RCC 7860 (cell line): ENCODE results near the gene VPS52.

Experiments used
- DNase-seq: peaks from one replicate; pipeline ENCODE4 v3.0.0-alpha.2; 2015; ENCODE audit warnings: low spot score
- FAIRE-seq: peaks from 2 replicates; lab custom pipeline; 2012; peaks lifted over from hg19 to GRCh38; lab: Jason Lieb, UNC

Gene VPS52, protein sequence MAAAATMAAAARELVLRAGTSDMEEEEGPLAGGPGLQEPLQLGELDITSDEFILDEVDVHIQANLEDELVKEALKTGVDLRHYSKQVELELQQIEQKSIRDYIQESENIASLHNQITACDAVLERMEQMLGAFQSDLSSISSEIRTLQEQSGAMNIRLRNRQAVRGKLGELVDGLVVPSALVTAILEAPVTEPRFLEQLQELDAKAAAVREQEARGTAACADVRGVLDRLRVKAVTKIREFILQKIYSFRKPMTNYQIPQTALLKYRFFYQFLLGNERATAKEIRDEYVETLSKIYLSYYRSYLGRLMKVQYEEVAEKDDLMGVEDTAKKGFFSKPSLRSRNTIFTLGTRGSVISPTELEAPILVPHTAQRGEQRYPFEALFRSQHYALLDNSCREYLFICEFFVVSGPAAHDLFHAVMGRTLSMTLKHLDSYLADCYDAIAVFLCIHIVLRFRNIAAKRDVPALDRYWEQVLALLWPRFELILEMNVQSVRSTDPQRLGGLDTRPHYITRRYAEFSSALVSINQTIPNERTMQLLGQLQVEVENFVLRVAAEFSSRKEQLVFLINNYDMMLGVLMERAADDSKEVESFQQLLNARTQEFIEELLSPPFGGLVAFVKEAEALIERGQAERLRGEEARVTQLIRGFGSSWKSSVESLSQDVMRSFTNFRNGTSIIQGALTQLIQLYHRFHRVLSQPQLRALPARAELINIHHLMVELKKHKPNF

DNA sequence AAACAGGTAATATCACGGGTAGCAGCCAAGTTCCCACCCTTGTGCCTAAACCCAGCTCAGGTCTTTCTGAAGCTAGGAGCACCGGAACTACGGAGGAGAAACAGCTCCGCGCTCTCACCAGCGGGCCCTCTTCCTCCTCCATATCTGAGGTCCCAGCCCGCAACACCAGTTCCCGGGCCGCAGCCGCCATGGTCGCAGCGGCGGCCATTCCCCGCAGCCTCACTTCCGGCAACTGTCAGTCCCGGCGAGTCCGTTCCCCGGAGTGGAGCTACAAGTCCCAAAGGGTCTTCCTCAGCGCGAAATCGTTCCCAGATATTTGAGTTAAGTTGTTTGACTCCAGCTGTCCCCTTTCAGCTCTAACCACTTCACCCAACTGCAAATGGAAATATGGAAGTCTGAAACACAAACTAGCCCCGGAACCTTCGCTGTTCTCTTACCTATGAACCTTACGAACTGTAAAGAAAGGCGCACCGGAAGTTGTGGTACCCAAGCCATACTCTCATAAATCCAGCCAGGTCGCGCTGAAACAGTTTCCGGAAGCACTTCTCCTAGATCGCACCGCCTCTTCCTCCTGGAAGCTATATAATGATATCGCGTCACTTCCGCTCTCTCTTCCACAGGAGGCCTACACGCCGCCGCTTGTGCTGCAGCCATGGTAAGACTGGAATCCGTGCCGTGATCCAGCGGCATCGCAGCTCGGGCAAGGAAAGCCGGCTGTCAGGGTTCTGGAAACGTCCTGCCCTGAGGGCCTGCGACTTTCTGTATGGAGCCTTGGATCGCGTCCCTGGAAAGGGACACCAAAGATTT, at the start of gene VPS52, which contains the start of gene RPS18:
Gene VPS52, minus strand, starts transcription at position 409 of the 807 bp plus-strand sequence. Its CDS starts 201 bp downstream, at position 208.
Gene RPS18, plus strand, starts transcription at position 608 of the 807 bp plus-strand sequence. Its CDS starts 45 bp downstream, at position 653.
- FAIRE-seq: peak; percentile 80
- DNase-seq: peak; percentile 95

DNA sequence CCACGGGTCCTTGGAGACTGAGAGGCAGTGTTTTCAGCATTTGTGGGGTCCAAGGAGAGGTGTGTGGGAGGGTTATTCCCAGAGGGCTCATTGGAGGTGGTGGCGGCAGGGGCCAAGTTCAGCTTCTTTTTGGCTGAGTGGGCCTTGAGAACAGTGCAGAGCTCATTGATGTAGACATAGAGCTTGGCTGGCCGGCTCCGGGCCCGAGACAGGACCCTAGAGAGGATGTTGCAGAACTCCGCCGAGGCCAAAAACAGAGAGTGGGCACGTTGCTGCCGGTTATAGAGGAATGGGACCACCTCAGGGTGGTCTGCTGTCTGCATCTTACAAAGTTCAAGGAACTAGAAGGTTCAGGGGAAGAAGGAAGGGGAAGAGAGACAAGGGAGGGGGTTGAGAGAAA, 49.6 kb upstream of the VPS52 start:
- DNase-seq (no peak), FAIRE-seq (no peak)

DNA sequence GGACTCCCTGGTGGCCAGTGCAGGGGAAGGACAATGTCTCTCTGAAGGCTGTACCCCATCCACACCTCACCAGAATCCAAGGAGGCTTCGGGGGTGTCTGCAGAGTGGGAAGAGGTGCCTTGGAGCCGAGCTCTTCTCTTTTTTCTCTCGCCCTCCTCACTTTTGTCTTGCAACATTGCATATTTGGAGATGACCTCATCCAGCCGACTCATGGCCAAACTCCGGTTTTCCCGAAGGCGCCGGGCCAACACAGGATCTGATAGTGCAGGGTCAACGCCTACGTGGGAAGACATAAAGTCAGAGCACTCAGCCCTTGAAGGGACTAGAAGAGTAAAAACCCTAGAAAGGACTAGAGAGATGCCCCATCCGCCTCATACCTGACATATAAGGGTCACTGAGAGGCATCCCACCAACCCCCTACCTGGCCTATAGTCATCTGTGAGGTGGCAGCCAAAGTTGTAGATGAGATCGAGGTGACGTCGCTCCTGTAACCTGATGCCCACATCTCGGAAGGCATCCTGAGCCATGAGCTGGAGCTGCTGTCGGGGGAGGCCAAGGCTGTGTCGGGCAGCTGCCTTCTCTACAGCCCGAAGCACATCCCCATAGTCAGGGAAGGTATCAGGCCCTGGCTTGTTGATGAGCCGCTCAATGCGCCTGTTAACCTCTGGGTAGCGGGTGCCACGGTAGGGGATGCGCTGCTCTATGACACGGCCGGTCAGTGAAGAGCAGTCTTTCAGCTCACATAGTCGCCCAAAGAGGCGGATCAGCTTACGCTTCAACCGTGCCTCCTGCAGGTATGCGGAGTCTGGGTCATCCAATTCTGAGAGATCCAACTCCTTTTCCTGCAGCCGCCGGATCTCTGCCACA, 48.9 kb upstream of the VPS52 start:
- DNase-seq (peak; percentile 23), FAIRE-seq (no peak)

GRCh38 chr6:33319939-33320314, 48.3 kb upstream of the VPS52 start:
- FAIRE-seq (no peak), DNase-seq (no peak)

GRCh38 chr6:33318426-33319073, 46.9 kb upstream of the VPS52 start:
- DNase-seq (no peak), FAIRE-seq (no peak)

DNA sequence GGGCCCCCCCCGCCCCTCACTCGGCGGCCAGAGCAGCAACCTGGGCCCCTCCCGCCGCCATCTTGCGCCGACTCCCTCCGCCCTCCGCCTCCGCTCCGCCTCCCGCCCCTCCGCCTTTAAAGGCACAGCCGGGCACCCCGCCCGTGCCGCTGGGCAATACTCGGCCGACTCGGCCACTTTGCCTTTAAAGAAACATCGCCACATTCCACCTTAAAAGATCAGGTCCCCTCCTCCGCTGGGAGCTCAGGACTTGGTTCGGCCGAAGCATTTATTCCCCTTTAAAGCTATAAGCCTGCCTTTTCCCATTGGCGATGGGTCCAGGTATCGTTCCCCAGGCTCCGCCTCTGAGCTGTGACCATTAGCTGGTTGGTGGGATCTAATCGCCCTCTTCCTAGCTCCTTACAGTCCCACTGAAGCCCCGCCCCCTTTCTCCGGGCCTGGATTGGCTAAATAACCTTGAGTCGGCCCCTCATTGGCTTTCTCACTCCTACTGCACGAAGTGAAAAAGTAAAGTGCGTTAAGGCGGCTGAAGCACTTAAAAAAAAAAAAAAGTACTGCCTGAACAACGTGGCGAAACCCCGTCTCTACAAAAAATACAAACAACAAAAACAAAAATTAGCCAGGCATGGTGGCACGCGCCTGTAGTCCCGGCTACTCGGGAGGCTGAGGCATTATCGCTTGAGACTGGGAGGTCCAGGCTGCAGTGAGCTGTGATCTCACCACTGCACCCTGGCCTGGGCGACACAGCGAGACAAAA, 46.2 kb upstream of the VPS52 start, which contains the start of gene ZBTB22:
Gene ZBTB22, minus strand, starts transcription at position 76 of the 757 bp plus-strand sequence. CDS start 828 bp downstream, outside the sequence.
- DNase-seq: peak; percentile 88
- peak; percentile 84 for FAIRE-seq

GRCh38 chr6:33317419-33317668, 45.7 kb upstream of the VPS52 start:
- no peak for DNase-seq
- no peak for FAIRE-seq

DNA sequence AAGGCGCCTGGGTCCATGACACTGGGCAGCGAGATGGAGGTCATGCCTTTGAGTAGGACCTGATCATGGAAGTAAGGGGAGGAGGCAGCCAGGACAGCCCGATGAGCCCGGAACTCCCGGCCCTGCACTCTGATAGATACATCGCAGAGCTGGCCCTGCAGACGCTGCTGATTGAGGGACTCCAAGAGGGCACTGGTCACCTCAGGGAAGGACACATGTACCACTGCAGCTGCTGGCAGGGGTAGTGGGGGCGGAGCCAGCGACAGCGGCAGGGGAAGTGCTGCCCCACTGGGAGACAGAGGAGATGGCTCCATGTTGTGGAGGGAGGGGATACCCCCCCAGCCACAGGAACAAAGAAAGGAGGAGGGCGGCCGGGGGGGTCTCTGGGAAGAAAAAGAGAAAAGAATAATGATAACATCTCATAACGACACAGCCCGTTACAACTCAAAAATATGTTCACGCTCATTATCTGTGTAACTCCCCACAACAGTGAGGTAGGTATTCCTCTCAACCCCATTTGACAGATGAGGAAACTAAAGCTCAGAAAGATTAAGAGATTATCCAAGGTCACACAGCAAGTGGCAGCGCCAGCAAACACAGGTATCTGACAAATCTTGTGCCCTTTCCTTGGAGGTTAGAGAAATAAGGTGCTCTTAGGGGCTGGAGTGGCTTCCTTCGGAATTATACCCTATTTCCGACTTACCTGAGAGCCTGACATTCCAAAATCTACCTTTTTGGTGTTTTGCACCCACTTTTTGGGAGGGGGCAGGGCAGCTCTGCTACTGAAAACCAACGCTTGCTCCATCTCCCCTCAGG, 45.1 kb upstream of the VPS52 start:
- no peak for FAIRE-seq
- DNase-seq: no peak

GRCh38 chr6:33315793-33316602, 44.3 kb upstream of the VPS52 start:
- DNase-seq (no peak), FAIRE-seq (no peak)

DNA sequence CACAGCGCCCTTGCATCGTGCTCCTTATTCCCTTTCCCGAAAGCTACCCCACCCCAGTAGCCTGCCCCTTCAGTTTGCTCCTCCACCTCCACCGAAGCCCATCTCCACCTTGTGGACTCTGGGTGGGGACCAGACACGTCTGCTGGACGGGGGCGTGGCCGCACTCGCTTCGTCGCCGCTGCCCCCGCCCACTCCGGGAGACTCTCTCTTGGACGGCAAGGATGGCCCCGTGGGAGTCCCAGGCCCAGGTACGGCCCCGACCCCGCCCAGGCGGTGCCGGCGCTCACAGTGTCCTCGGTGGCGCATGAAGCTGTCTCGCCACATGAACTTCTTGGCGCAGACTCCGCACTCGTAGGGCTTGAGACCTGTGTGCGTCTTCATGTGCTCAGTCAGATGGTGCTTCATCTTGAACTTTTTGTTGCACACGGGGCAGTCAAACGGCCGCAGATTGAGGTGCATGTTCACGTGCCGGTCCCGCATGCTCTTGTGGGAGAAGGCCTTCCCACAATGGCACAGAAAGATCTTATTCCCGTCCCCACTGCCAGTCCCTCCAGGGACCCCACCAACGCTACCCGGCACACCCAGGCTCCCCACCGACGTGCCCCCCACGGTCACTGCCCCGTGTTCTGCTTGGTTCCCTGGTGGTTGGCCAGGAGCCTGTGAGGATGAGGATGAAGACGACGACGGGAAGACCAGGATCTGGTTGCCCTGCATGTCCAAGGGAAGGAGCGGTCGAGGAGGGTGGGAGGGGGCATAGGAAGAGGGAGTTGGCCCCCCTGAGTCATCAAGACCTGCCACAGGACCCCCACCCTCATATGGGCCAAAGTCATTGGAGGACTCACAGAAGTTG, 43.5 kb upstream of the VPS52 start:
- DNase-seq (no peak), FAIRE-seq (no peak)

GRCh38 chr6:33314515-33314942, 42.9 kb upstream of the VPS52 start:
- DNase-seq (peak; percentile 79), FAIRE-seq (no peak)

DNA sequence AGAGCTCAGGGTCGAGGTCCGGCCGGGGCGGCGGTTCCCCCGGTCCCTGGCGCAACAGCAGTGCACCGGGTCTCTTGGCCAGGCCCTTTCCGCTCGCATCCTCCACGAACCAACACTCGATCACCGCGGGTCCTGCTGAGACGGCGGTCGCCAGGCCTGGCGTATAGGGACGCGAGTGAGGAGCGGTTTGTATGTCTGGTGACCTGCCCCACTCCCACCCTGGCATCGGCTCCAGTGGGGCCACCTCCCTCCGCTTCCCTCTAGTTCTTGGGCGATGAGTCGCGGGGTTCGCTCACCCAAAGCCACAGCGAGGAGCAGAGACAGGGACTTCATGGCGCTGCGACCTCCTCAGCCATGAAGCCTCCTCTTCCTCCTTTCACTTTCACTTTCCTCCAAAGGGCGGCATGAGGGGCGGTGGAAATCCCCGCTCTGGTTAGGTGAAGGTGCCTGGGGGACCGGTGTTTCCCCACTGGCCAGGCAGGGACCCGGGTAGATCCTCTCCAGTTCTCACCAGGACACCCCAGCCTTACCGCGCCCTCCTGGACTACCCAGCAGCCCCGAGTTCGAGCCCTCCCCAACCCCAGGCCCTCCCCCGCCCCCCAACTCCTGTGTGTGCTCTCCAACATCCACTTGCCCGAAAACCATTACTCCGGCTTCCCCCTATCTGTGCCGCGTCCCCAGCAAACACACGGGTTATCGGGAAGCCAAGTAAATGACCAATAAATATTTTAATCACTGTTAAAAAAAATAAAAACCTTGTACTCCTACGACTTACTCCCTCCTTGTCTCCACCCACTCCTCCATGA, 42.2 kb upstream of the VPS52 start, which contains the start of gene TAPBP:
Gene TAPBP, minus strand, starts transcription at position 370 of the 806 bp plus-strand sequence. Its CDS starts 37 bp downstream, at position 333.
- FAIRE-seq (no peak), DNase-seq (peak; percentile 59)

DNA sequence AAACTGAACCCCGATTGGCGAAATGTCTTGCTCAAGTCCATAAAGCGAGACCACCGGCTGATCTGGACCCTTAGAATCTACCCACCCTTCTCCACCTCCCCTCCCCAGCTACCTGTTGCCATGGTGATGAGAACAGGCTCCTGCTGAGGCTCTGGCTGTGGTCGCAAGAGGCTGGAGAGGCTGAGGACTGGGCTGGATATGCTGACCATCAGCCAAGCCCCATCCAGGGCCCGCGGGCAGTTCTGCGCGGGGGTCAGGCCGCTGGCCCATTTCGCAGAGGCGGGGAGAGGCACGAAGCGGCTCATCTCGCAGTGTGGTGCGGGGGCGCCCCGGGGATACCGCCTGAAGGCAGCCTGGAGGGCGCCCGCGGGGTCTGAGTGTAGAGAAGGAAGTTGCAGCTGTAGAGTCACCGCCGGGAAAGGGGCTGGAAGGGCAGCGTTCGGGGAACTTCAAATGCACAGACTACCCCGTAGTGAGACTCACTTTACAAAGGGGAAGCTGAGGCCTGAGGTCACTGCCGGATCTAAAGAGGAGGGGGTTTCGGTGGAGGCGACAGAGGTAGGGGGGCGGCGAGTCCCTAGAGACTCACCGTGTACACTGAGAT, 41.5 kb upstream of the VPS52 start:
- no peak for FAIRE-seq
- DNase-seq: no peak

- FAIRE-seq (no peak), DNase-seq (peak; percentile 43)
Measured at GRCh38 chr6:33312361-33313104, 40.9 kb upstream of the VPS52 start.
